C4-2B (cell line): Measurements from ENCODE around the gene KIR3DL1.
"Not testable (repeated sequence)": the region's sequence is repeated elsewhere in the genome, so short reads cannot be mapped to it uniquely, and the experiment has no call there.

Source experiments
- CTCF ChIP-seq: fragments of 450-650 bp; conservative IDR thresholded peaks from 2 replicates; pipeline ENCODE4 v1.5.1; 2017; ENCODE audit warnings: mild to moderate bottlenecking
- ZFX ChIP-seq: fragments of 450-650 bp; IDR thresholded peaks from 2 replicates; pipeline ENCODE4 v1.6.1; 2017

- not testable (repeated sequence) for TF ChIP-seq CTCF, ZFX
Measured at GRCh38 chr19:54835126-54835525, 18.9 kb downstream of the KIR3DL1 start.
